Adipocyte (in vitro differentiated cells): ENCODE results near the gene SOX6.
"Not testable (repeated sequence)": the region's sequence is repeated elsewhere in the genome, so short reads cannot be mapped to it uniquely, and the experiment has no call there.

ENCODE experiments used
- DNase-seq: peaks from one replicate; pipeline ENCODE4 v3.0.0-alpha.2; 2015; ENCODE audit warnings: low read depth
- H3K27me3 ChIP-seq: replicated peaks from 2 replicates; pipeline ENCODE4 v1.7.0; 2013; ENCODE audit warnings: mild to moderate bottlenecking, low read length, moderate library complexity; ENCODE audit not compliant: control insufficient read depth, insufficient read depth
- H3K36me3 ChIP-seq: 2 replicates; pipeline ENCODE4 v1.7.0; 2013; ENCODE audit warnings: low read length, mild to moderate bottlenecking, moderate library complexity; ENCODE audit not compliant: control insufficient read depth, insufficient read depth, severe bottlenecking
- H3K4me1 ChIP-seq: 2 replicates; pipeline ENCODE4 v1.7.0; 2013; ENCODE audit warnings: mild to moderate bottlenecking, low read length, moderate library complexity; ENCODE audit not compliant: control insufficient read depth, insufficient read depth
- H3K4me3 ChIP-seq: 2 replicates; pipeline ENCODE4 v1.7.0; 2013; ENCODE audit warnings: mild to moderate bottlenecking, low read length, moderate library complexity
- H3K9ac ChIP-seq: 2 replicates; pipeline ENCODE4 v1.7.0; 2013; ENCODE audit warnings: mild to moderate bottlenecking, low read length, moderate library complexity
- H3K9me3 ChIP-seq: 2 replicates; pipeline ENCODE4 v1.7.0; 2013; ENCODE audit warnings: mild to moderate bottlenecking, low read length, moderate library complexity; ENCODE audit not compliant: control insufficient read depth

SOX6 gene

GRCh38 chr11:16034074-16034473 is 322.3 kb downstream of the SOX6 start:
- DNase-seq, result peak; percentile 15
- Histone ChIP-seq H3K9ac (no peak overlapping the region), H3K9me3 (no peaks in the 10 kb centered on the region), H3K4me3 (no peak overlapping the region), H3K27me3 (no peaks in the 10 kb centered on the region), H3K36me3 (no peaks in the 10 kb centered on the region), H3K4me1 (no peaks in the 10 kb centered on the region)

GRCh38 chr11:16032974-16033373 is 323.4 kb downstream of the SOX6 start:
- peaks cover 9% of the 10 kb centered on the region for H3K4me1 ChIP-seq
- no peak overlapping the region for H3K9ac ChIP-seq
- H3K27me3 ChIP-seq, result no peaks in the 10 kb centered on the region
- H3K36me3 ChIP-seq, result no peaks in the 10 kb centered on the region
- DNase-seq, result no peak
- no peak overlapping the region for H3K4me3 ChIP-seq
- no peaks in the 10 kb centered on the region for H3K9me3 ChIP-seq

- no peaks in the 10 kb centered on the region for H3K36me3 ChIP-seq
- no peak for DNase-seq
- H3K4me1 ChIP-seq, result peaks cover 9% of the 10 kb centered on the region
- H3K9ac ChIP-seq, result no peak overlapping the region
- no peaks in the 10 kb centered on the region for H3K27me3 ChIP-seq
- no peaks in the 10 kb centered on the region for H3K9me3 ChIP-seq
- no peak overlapping the region for H3K4me3 ChIP-seq
Observed at GRCh38 chr11:16031210-16031609, 325.1 kb downstream of the SOX6 start.

GRCh38 chr11:16030664-16031063 is 325.7 kb downstream of the SOX6 start:
- no peaks in the 10 kb centered on the region for H3K36me3 ChIP-seq
- no peak overlapping the region for H3K4me3 ChIP-seq
- H3K27me3 ChIP-seq, result no peaks in the 10 kb centered on the region
- no peak for DNase-seq
- peaks cover 9% of the 10 kb centered on the region for H3K4me1 ChIP-seq
- H3K9ac ChIP-seq, result no peak overlapping the region
- H3K9me3 ChIP-seq, result no peaks in the 10 kb centered on the region

GRCh38 chr11:16029151-16029550 is 327.2 kb downstream of the SOX6 start:
- H3K9me3 ChIP-seq, H3K4me1 ChIP-seq, H3K27me3 ChIP-seq, DNase-seq, H3K36me3 ChIP-seq, H3K9ac ChIP-seq, H3K4me3 ChIP-seq: not testable (repeated sequence)

GRCh38 chr11:16028419-16028818 is 327.9 kb downstream of the SOX6 start:
- DNase-seq, result peak; percentile 49
- peaks cover 5% of the 10 kb centered on the region for H3K27me3 ChIP-seq
- H3K9ac ChIP-seq, result no peak overlapping the region
- no peaks in the 10 kb centered on the region for H3K36me3 ChIP-seq
- no peaks in the 10 kb centered on the region for H3K9me3 ChIP-seq
- no peak overlapping the region for H3K4me3 ChIP-seq
- H3K4me1 ChIP-seq, result peaks cover 9% of the 10 kb centered on the region

GRCh38 chr11:16027621-16028020 is 328.7 kb downstream of the SOX6 start:
- peaks cover 5% of the 10 kb centered on the region for H3K27me3 ChIP-seq
- DNase-seq, result no peak
- no peaks in the 10 kb centered on the region for H3K36me3 ChIP-seq
- H3K9ac ChIP-seq, result no peak overlapping the region
- H3K4me1 ChIP-seq, result peaks cover 9% of the 10 kb centered on the region
- H3K9me3 ChIP-seq, result no peaks in the 10 kb centered on the region
- H3K4me3 ChIP-seq, result no peak overlapping the region

- H3K4me1 ChIP-seq, result peaks cover 9% of the 10 kb centered on the region
Observed at GRCh38 chr11:16026849-16027248, 329.5 kb downstream of the SOX6 start.

GRCh38 chr11:16018931-16019330 is 337.4 kb downstream of the SOX6 start:
- H3K4me1 ChIP-seq, result peaks cover under 1% of the 10 kb centered on the region
- H3K9me3 ChIP-seq, result no peaks in the 10 kb centered on the region
- H3K9ac ChIP-seq, result no peak overlapping the region
- H3K4me3 ChIP-seq, result no peak overlapping the region
- H3K27me3 ChIP-seq, result peaks cover 7% of the 10 kb centered on the region
- no peaks in the 10 kb centered on the region for H3K36me3 ChIP-seq
- no peak for DNase-seq

More at GRCh38 chr11:16026849-16027248, 329.5 kb downstream of the SOX6 start:
- no peaks in the 10 kb centered on the region for H3K36me3 ChIP-seq
- H3K9me3 ChIP-seq, result no peaks in the 10 kb centered on the region
- DNase-seq, result no peak
- H3K4me3 ChIP-seq, result no peak overlapping the region
- H3K9ac ChIP-seq, result no peak overlapping the region
- H3K27me3 ChIP-seq, result peaks cover 5% of the 10 kb centered on the region

- peaks cover 6% of the 10 kb centered on the region for H3K4me1 ChIP-seq
- peaks cover 7% of the 10 kb centered on the region for H3K27me3 ChIP-seq
- no peak overlapping the region for H3K9ac ChIP-seq
- no peak overlapping the region for H3K4me3 ChIP-seq
- no peaks in the 10 kb centered on the region for H3K9me3 ChIP-seq
- no peaks in the 10 kb centered on the region for H3K36me3 ChIP-seq
- DNase-seq, result peak; percentile 24
Observed at GRCh38 chr11:16016468-16016829, 339.9 kb downstream of the SOX6 start.

GRCh38 chr11:16015741-16016467 is 340.4 kb downstream of the SOX6 start:
- no peak for DNase-seq
- H3K4me1 ChIP-seq, result peaks cover 10% of the 10 kb centered on the region
- no peaks in the 10 kb centered on the region for H3K9me3 ChIP-seq
- no peaks in the 10 kb centered on the region for H3K36me3 ChIP-seq
- H3K27me3 ChIP-seq, result peaks cover 7% of the 10 kb centered on the region
- H3K4me3 ChIP-seq, result no peak overlapping the region
- H3K9ac ChIP-seq, result no peak overlapping the region
